ENCODE results near the gene KCNQ1.

KCNQ1 gene

GRCh38 chr11:2570841-2571597 is 126.2 kb downstream of the KCNQ1 start:
- no peaks in the 10 kb centered on the region for H3K27me3 ChIP-seq (ENCODE audit: insufficient read depth, low read length, poor library complexity)
- TF ChIP-seq EZH2 (IDR thresholded peaks at IDR 0.05; ENCODE audit: borderline replicate concordance, low read depth, low read length, severe bottlenecking) (no peak), CTCF (IDR thresholded peaks at IDR 0.05; ENCODE audit: borderline replicate concordance, extremely low read depth, low read length, poor library complexity, severe bottlenecking) (no peak)
- H3K36me3 ChIP-seq (ENCODE audit: insufficient read depth, low read length) = no peaks in the 10 kb centered on the region
- no peak overlapping the region for H3K9ac ChIP-seq (ENCODE audit: low read depth, low read length)
- H3K4me2 ChIP-seq (ENCODE audit: insufficient read depth, low read length) = no peak overlapping the region
- ATAC-seq (ENCODE audit: insufficient read depth, low read depth) (no peak), DNase-seq (no peak)
- H3K27ac ChIP-seq (ENCODE audit: low read length) = no peak overlapping the region
- H3K79me2 ChIP-seq (ENCODE audit: insufficient read depth, low read length) = no peaks in the 10 kb centered on the region
- no peaks in the 10 kb centered on the region for H3K4me1 ChIP-seq (ENCODE audit: insufficient read depth, low read length)
- H3K4me3 ChIP-seq (ENCODE audit: low read depth in 1 of 2, low read length in 2 of 2) = no peak overlapping the region
- no peaks in the 10 kb centered on the region for H4K20me1 ChIP-seq (ENCODE audit: insufficient read depth, low read length)
- no peak overlapping the region for H2AFZ ChIP-seq (ENCODE audit: low read depth, low read length)
- no peaks in the 10 kb centered on the region for H3K9me3 ChIP-seq (ENCODE audit: insufficient read depth, low read length, severe bottlenecking)

- Histone ChIP-seq H3K79me2 (ENCODE audit: insufficient read depth, low read length) (no peaks in the 10 kb centered on the region), H3K36me3 (ENCODE audit: insufficient read depth, low read length) (no peaks in the 10 kb centered on the region), H3K4me2 (ENCODE audit: insufficient read depth, low read length) (no peak overlapping the region), H3K9ac (ENCODE audit: low read depth, low read length) (no peak overlapping the region), H3K4me3 (ENCODE audit: low read depth in 1 of 2, low read length in 2 of 2) (no peak overlapping the region), H3K9me3 (ENCODE audit: insufficient read depth, low read length, severe bottlenecking) (no peaks in the 10 kb centered on the region), H3K4me1 (ENCODE audit: insufficient read depth, low read length) (no peaks in the 10 kb centered on the region), H3K27me3 (ENCODE audit: insufficient read depth, low read length, poor library complexity) (no peaks in the 10 kb centered on the region), H4K20me1 (ENCODE audit: insufficient read depth, low read length) (no peaks in the 10 kb centered on the region), H2AFZ (ENCODE audit: low read depth, low read length) (no peak overlapping the region), H3K27ac (ENCODE audit: low read length) (no peak overlapping the region)
- ATAC-seq (ENCODE audit: insufficient read depth, low read depth) (no peak), DNase-seq (no peak)
- TF ChIP-seq EZH2 (IDR thresholded peaks at IDR 0.05; ENCODE audit: borderline replicate concordance, low read depth, low read length, severe bottlenecking) = no peak
- no peak for TF ChIP-seq CTCF (IDR thresholded peaks at IDR 0.05; ENCODE audit: borderline replicate concordance, extremely low read depth, low read length, poor library complexity, severe bottlenecking)
Observed at GRCh38 chr11:2571598-2572281, 126.9 kb downstream of the KCNQ1 start.

GRCh38 chr11:2572491-2573239 is 127.9 kb downstream of the KCNQ1 start:
- no peak for TF ChIP-seq CTCF (IDR thresholded peaks at IDR 0.05; ENCODE audit: borderline replicate concordance, extremely low read depth, low read length, poor library complexity, severe bottlenecking)
- TF ChIP-seq EZH2 (IDR thresholded peaks at IDR 0.05; ENCODE audit: borderline replicate concordance, low read depth, low read length, severe bottlenecking) = no peak
- H3K9me3 ChIP-seq (ENCODE audit: insufficient read depth, low read length, severe bottlenecking) = no peaks in the 10 kb centered on the region
- no peak overlapping the region for H3K27ac ChIP-seq (ENCODE audit: low read length)
- no peak overlapping the region for H3K4me2 ChIP-seq (ENCODE audit: insufficient read depth, low read length)
- H3K4me3 ChIP-seq (ENCODE audit: low read depth in 1 of 2, low read length in 2 of 2) = no peak overlapping the region
- no peak overlapping the region for H3K9ac ChIP-seq (ENCODE audit: low read depth, low read length)
- H3K27me3 ChIP-seq (ENCODE audit: insufficient read depth, low read length, poor library complexity) = no peaks in the 10 kb centered on the region
- ATAC-seq (ENCODE audit: insufficient read depth, low read depth) = no peak
- no peak overlapping the region for H2AFZ ChIP-seq (ENCODE audit: low read depth, low read length)
- no peaks in the 10 kb centered on the region for H3K36me3 ChIP-seq (ENCODE audit: insufficient read depth, low read length)
- H4K20me1 ChIP-seq (ENCODE audit: insufficient read depth, low read length) = 0 out of 2 replicates have a peak, but pooled peaks cover 5% of the 10 kb centered on the region
- H3K79me2 ChIP-seq (ENCODE audit: insufficient read depth, low read length) = no peaks in the 10 kb centered on the region
- no peak for DNase-seq
- H3K4me1 ChIP-seq (ENCODE audit: insufficient read depth, low read length) = no peaks in the 10 kb centered on the region
